ENCODE measurements around the gene ERF. TPM values are rescaled to one million over a fixed set of nuclear protein-coding genes. Genes with fewer than 3 reads are reported as not detected.

Gene ERF
- total and polyA plus RNA-seq, 3 experiments from 2014 or later = 5.1 to 64.7 (median 58.7) TPM

- Histone ChIP-seq H3K9me3 (ENCODE audit: low read length) (no peaks in the 10 kb centered on the region), H3K4me1 (ENCODE audit: insufficient read depth, low read length) (peaks cover 42% of the 10 kb centered on the region), H3K27me3 (ENCODE audit: insufficient read depth, low read length, poor library complexity, severe bottlenecking) (no peaks in the 10 kb centered on the region), H3K4me3 (ENCODE audit: low read length) (no peak overlapping the region), H3K36me3 (ENCODE audit: insufficient read depth, low read length) (peaks cover 20% of the 10 kb centered on the region), H3K27ac (ENCODE audit: low read depth, low read length) (peak overlapping the region; percentile 67)
- ChIA-PET CTCF (interaction anchor here (1.1 to 1.3 kb wide), 2 partner anchors 43 to 177 kb away, joined by 3 to 4 read pairs; partner anchors contain the start of gene GSK3A), POLR2A (no interaction called here)
- Mint-ChIP-seq H3K4me3 (peak overlapping the region in 6 of 7 donors; percentile 5 to 97 (median 74)), H3K36me3 (peaks cover 0 to 49% (median 0%) of the 10 kb centered on the region in 3 donors), H3K27me3 (no peaks in the 10 kb centered on the region), H3K27ac (peak overlapping the region in 7 of 8 donors; percentile 5 to 96 (median 91)), H3K9me3 (no peaks in the 10 kb centered on the region), H3K4me1 (peaks cover 10 to 29% (median 19%) of the 10 kb centered on the region in 3 donors)
- no peak for DNase-seq
Observed at GRCh38 chr19:42285988-42286348, 31.0 kb upstream of the ERF start.

- H3K36me3 Mint-ChIP-seq = peaks cover 0 to 47% (median 0%) of the 10 kb centered on the region in 3 donors
- H3K9me3 ChIP-seq (ENCODE audit: low read length) = no peaks in the 10 kb centered on the region
- H3K27me3 Mint-ChIP-seq = no peaks in the 10 kb centered on the region
- DNase-seq = no peak
- peaks cover 42% of the 10 kb centered on the region for H3K4me1 ChIP-seq (ENCODE audit: insufficient read depth, low read length)
- H3K36me3 ChIP-seq (ENCODE audit: insufficient read depth, low read length) = peaks cover 20% of the 10 kb centered on the region
- ChIA-PET POLR2A (interaction anchor here (0.8 kb wide), 1 partner anchor 15 kb away, joined by 4 read pairs; no protein-coding TSS in a partner anchor), CTCF (interaction anchor here (1.1 to 1.3 kb wide), 2 partner anchors 43 to 177 kb away, joined by 3 to 4 read pairs; partner anchors contain the start of gene GSK3A)
- H3K27ac ChIP-seq (ENCODE audit: low read depth, low read length) = peak overlapping the region; percentile 67
- H3K9me3 Mint-ChIP-seq = no peaks in the 10 kb centered on the region
- H3K27ac Mint-ChIP-seq = peak overlapping the region; percentile 1 to 97 (median 92)
- H3K4me3 Mint-ChIP-seq = peak overlapping the region; percentile 83 to 97 (median 94)
- no peaks in the 10 kb centered on the region for H3K27me3 ChIP-seq (ENCODE audit: insufficient read depth, low read length, poor library complexity, severe bottlenecking)
- peak overlapping the region; percentile 78 for H3K4me3 ChIP-seq (ENCODE audit: low read length)
- peaks cover 10 to 29% (median 19%) of the 10 kb centered on the region in 3 donors for H3K4me1 Mint-ChIP-seq
Observed at GRCh38 chr19:42285541-42285941, 30.6 kb upstream of the ERF start.

- ChIA-PET POLR2A (interaction anchor here (0.6 to 1.7 kb wide), 8 partner anchors 15 to 86 kb away, joined by 3 to 5 read pairs (median 4); partner anchors contain the start of genes CIC and GSK3A), CTCF (interaction anchor here (0.6 to 1.3 kb wide), 5 partner anchors 12 to 418 kb away, joined by 3 to 6 read pairs (median 4); partner anchors contain the start of genes CIC and GSK3A)
- Histone ChIP-seq H3K27ac (ENCODE audit: low read depth, low read length) (peak overlapping the region; percentile 67), H3K4me3 (ENCODE audit: low read length) (peak overlapping the region; percentile 78), H3K4me1 (ENCODE audit: insufficient read depth, low read length) (peaks cover 42% of the 10 kb centered on the region), H3K27me3 (ENCODE audit: insufficient read depth, low read length, poor library complexity, severe bottlenecking) (no peaks in the 10 kb centered on the region), H3K9me3 (ENCODE audit: low read length) (no peaks in the 10 kb centered on the region), H3K36me3 (ENCODE audit: insufficient read depth, low read length) (peaks cover 18% of the 10 kb centered on the region)
- Mint-ChIP-seq H3K36me3 (peaks cover 0 to 40% (median 0%) of the 10 kb centered on the region in 3 donors), H3K27ac (peak overlapping the region; percentile 91 to 99 (median 96)), H3K9me3 (no peaks in the 10 kb centered on the region), H3K4me1 (peaks cover 10 to 29% (median 22%) of the 10 kb centered on the region in 3 donors), H3K27me3 (peaks cover 0 to 2% of the 10 kb centered on the region in 2 donors), H3K4me3 (peak overlapping the region; percentile 83 to 97 (median 94))
- no peak for DNase-seq
Observed at GRCh38 chr19:42284591-42285341, 29.8 kb upstream of the ERF start.

GRCh38 chr19:42284066-42284501 lies 29.2 kb upstream of the ERF start:
- Mint-ChIP-seq H3K4me1 (peaks cover 17 to 35% (median 29%) of the 10 kb centered on the region in 3 donors), H3K27me3 (peaks cover 0 to 2% of the 10 kb centered on the region in 2 donors), H3K9me3 (no peaks in the 10 kb centered on the region), H3K36me3 (peaks cover 0 to 33% (median 0%) of the 10 kb centered on the region in 3 donors), H3K27ac (no peak overlapping the region), H3K4me3 (no peak overlapping the region)
- H3K36me3 ChIP-seq (ENCODE audit: insufficient read depth, low read length) = peaks cover 12% of the 10 kb centered on the region
- no peak overlapping the region for H3K4me3 ChIP-seq (ENCODE audit: low read length)
- DNase-seq = peak; percentile 85 to 91 (median 89)
- no peaks in the 10 kb centered on the region for H3K9me3 ChIP-seq (ENCODE audit: low read length)
- peaks cover 48% of the 10 kb centered on the region for H3K4me1 ChIP-seq (ENCODE audit: insufficient read depth, low read length)
- ChIA-PET POLR2A (interaction anchor here (0.6 to 1.7 kb wide), 7 partner anchors 14 to 85 kb away, joined by 3 to 5 read pairs (median 4); partner anchors contain the start of genes CIC and GSK3A), CTCF (interaction anchor here (0.6 to 1.3 kb wide), 3 partner anchors 12 to 417 kb away, joined by 3 to 6 read pairs (median 5); partner anchors contain the start of gene CIC)
- no peaks in the 10 kb centered on the region for H3K27me3 ChIP-seq (ENCODE audit: insufficient read depth, low read length, poor library complexity, severe bottlenecking)
- no peak overlapping the region for H3K27ac ChIP-seq (ENCODE audit: low read depth, low read length)

- Histone ChIP-seq H3K4me3 (ENCODE audit: low read length) (peak overlapping the region; percentile 48), H3K4me1 (ENCODE audit: insufficient read depth, low read length) (peaks cover 54% of the 10 kb centered on the region), H3K36me3 (ENCODE audit: insufficient read depth, low read length) (peaks cover 8% of the 10 kb centered on the region), H3K27ac (ENCODE audit: low read depth, low read length) (peak overlapping the region; percentile 90), H3K27me3 (ENCODE audit: insufficient read depth, low read length, poor library complexity, severe bottlenecking) (no peaks in the 10 kb centered on the region), H3K9me3 (ENCODE audit: low read length) (no peaks in the 10 kb centered on the region)
- Mint-ChIP-seq H3K36me3 (peaks cover 0 to 27% (median 0%) of the 10 kb centered on the region in 3 donors), H3K4me1 (peaks cover 24 to 42% (median 35%) of the 10 kb centered on the region in 3 donors), H3K27me3 (peaks cover 0 to 3% of the 10 kb centered on the region in 2 donors), H3K27ac (no peak overlapping the region), H3K4me3 (no peak overlapping the region), H3K9me3 (no peaks in the 10 kb centered on the region)
- DNase-seq = peak; percentile 95 to 98 (median 96)
- POLR2A ChIA-PET = interaction anchor here (0.8 to 1.7 kb wide), 9 partner anchors 13 to 151 kb away, joined by 3 to 7 read pairs (median 4); partner anchors contain the start of genes CIC, GSK3A and POU2F2
- CTCF ChIA-PET = interaction anchor here (0.7 kb wide), 1 partner anchor 13 kb away, joined by 4 read pairs; no protein-coding TSS in a partner anchor
Observed at GRCh38 chr19:42283188-42284065, 28.5 kb upstream of the ERF start.

- Mint-ChIP-seq H3K9me3 (no peaks in the 10 kb centered on the region), H3K27me3 (peaks cover 0 to 5% of the 10 kb centered on the region in 2 donors), H3K36me3 (peaks cover 0 to 21% (median 0%) of the 10 kb centered on the region in 3 donors), H3K4me1 (peaks cover 28 to 45% (median 40%) of the 10 kb centered on the region in 3 donors), H3K4me3 (peak overlapping the region in 3 of 7 donors; percentile 33 to 66 (median 51)), H3K27ac (peak overlapping the region in 1 of 8 donors; percentile 93)
- no peaks in the 10 kb centered on the region for H3K27me3 ChIP-seq (ENCODE audit: insufficient read depth, low read length, poor library complexity, severe bottlenecking)
- H3K27ac ChIP-seq (ENCODE audit: low read depth, low read length) = peak overlapping the region; percentile 90
- peaks cover 59% of the 10 kb centered on the region for H3K4me1 ChIP-seq (ENCODE audit: insufficient read depth, low read length)
- ChIA-PET POLR2A (interaction anchor here (0.5 to 1.4 kb wide), 6 partner anchors 14 to 150 kb away, joined by 3 to 7 read pairs (median 4); partner anchors contain the start of genes CIC, GSK3A and POU2F2), CTCF (interaction anchor here (0.7 to 1.4 kb wide), 2 partner anchors 11 to 13 kb away, joined by 4 read pairs; no protein-coding TSS in a partner anchor)
- H3K36me3 ChIP-seq (ENCODE audit: insufficient read depth, low read length) = peaks cover 4% of the 10 kb centered on the region
- H3K4me3 ChIP-seq (ENCODE audit: low read length) = peak overlapping the region; percentile 48
- H3K9me3 ChIP-seq (ENCODE audit: low read length) = no peaks in the 10 kb centered on the region
- DNase-seq = no peak
Observed at GRCh38 chr19:42282819-42283187, 27.9 kb upstream of the ERF start.

Measured in CD8-positive, alpha-beta memory T cell (primary cell).